Urinary bladder (tissue), 4 donors: Measurements from ENCODE around the gene ZNF185. TPM values are rescaled to one million over a fixed set of nuclear protein-coding genes. Genes with fewer than 3 reads are reported as not detected.

Source experiments
- DNase-seq: peaks from one replicate; pipeline ENCODE4 v3.0.0-alpha.2; 2015; ENCODE audit errors: extremely low spot score
- H3K27ac ChIP-seq: one replicate; pipeline ENCODE4 v1.5.1; 2013; ENCODE audit warnings: low read depth, mild to moderate bottlenecking, moderate library complexity
- H3K36me3 ChIP-seq: one replicate; pipeline ENCODE4 v1.6.1; 2013; ENCODE audit warnings: mild to moderate bottlenecking, moderate library complexity; ENCODE audit not compliant: insufficient read depth
- H3K4me1 ChIP-seq: one replicate; pipeline ENCODE4 v1.6.1; 2013; ENCODE audit warnings: mild to moderate bottlenecking, moderate library complexity; ENCODE audit not compliant: insufficient read depth
- H3K4me3 ChIP-seq: one replicate; pipeline ENCODE4 v1.5.1; 2013; ENCODE audit warnings: low read depth, low read length
- WGBS: extraction: QIAGEN DNeasy Blood & Tissue Kit; methylation state at CpG from one replicate; pipeline ENCODE4 v1.1.7; 2013; 5-methylcytosine and 5-hydroxymethylcytosine counted together
- polyA plus RNA-seq: library from polyadenylated mRNA; stranded (reverse); fragments of 200-250 nt; gene quantifications from one replicate; pipeline ENCODE4 v1.2.3, GENCODE V29; 2013
- total RNA-seq: library from RNA; depleted of rRNA; stranded (reverse); fragments of >200 nt; gene quantifications from one replicate; pipeline ENCODE4 v1.2.3, GENCODE V29; 2014
- donor health status: healthy with polysubstance abuse.
- donor health status: healthy.

Gene ZNF185
- total and polyA plus RNA-seq, 2 donors = 5.3 to 9.7 TPM

GRCh38 chrX:152915541-152916241, 17.8 kb downstream of the ZNF185 start:
- 39% methylated on average over 13 of the region's 13 CpGs for WGBS
- Histone ChIP-seq H3K4me3 (no peak overlapping the region), H3K27ac (no peak overlapping the region), H3K36me3 (no peaks in the 10 kb centered on the region), H3K4me1 (no peaks in the 10 kb centered on the region)
- no peak for DNase-seq

- Histone ChIP-seq H3K4me3 (no peak overlapping the region), H3K4me1 (no peaks in the 10 kb centered on the region), H3K36me3 (no peaks in the 10 kb centered on the region), H3K27ac (no peak overlapping the region)
- WGBS = 78% methylated on average over 21 of the region's 21 CpGs
- no peak for DNase-seq
Measured at GRCh38 chrX:152917656-152918579, 20.1 kb downstream of the ZNF185 start.

GRCh38 chrX:152918707-152919106, 20.8 kb downstream of the ZNF185 start:
- 78% methylated on average over 7 of the region's 7 CpGs for WGBS
- no peak overlapping the region for H3K27ac ChIP-seq
- DNase-seq = no peak
- no peaks in the 10 kb centered on the region for H3K4me1 ChIP-seq
- H3K36me3 ChIP-seq = no peaks in the 10 kb centered on the region
- H3K4me3 ChIP-seq = no peak overlapping the region

GRCh38 chrX:152923599-152923998, 25.7 kb downstream of the ZNF185 start:
- Histone ChIP-seq H3K4me3 (no peak overlapping the region), H3K4me1 (no peaks in the 10 kb centered on the region), H3K27ac (no peak overlapping the region), H3K36me3 (no peaks in the 10 kb centered on the region)
- WGBS = 86% methylated on average over 10 of the region's 10 CpGs
- DNase-seq = no peak

GRCh38 chrX:152925835-152926234, 28.0 kb downstream of the ZNF185 start:
- H3K27ac ChIP-seq = no peak overlapping the region
- no peaks in the 10 kb centered on the region for H3K36me3 ChIP-seq
- DNase-seq = no peak
- H3K4me3 ChIP-seq = no peak overlapping the region
- 78% methylated on average over 5 of the region's 5 CpGs for WGBS
- no peaks in the 10 kb centered on the region for H3K4me1 ChIP-seq

GRCh38 chrX:152926279-152926678, 28.4 kb downstream of the ZNF185 start:
- Histone ChIP-seq H3K4me1 (no peaks in the 10 kb centered on the region), H3K27ac (no peak overlapping the region), H3K4me3 (no peak overlapping the region), H3K36me3 (no peaks in the 10 kb centered on the region)
- WGBS = 9% methylated on average over 8 of the region's 8 CpGs
- no peak for DNase-seq

GRCh38 chrX:152926923-152927322, 29.1 kb downstream of the ZNF185 start:
- Histone ChIP-seq H3K36me3 (no peaks in the 10 kb centered on the region), H3K4me3 (no peak overlapping the region), H3K4me1 (no peaks in the 10 kb centered on the region), H3K27ac (no peak overlapping the region)
- no peak for DNase-seq
- WGBS = 77% methylated on average over 11 of the region's 11 CpGs

GRCh38 chrX:152927858-152928760, 30.2 kb downstream of the ZNF185 start:
- 92% methylated on average over 18 of the region's 18 CpGs for WGBS
- H3K36me3 ChIP-seq = no peaks in the 10 kb centered on the region
- no peak overlapping the region for H3K4me3 ChIP-seq
- H3K4me1 ChIP-seq = no peaks in the 10 kb centered on the region
- no peak overlapping the region for H3K27ac ChIP-seq
- DNase-seq = no peak

- WGBS = 90% methylated on average over 10 of the region's 10 CpGs
- Histone ChIP-seq H3K27ac (no peak overlapping the region), H3K4me1 (no peaks in the 10 kb centered on the region), H3K4me3 (no peak overlapping the region), H3K36me3 (no peaks in the 10 kb centered on the region)
- no peak for DNase-seq
Measured at GRCh38 chrX:152928761-152929400, 31.0 kb downstream of the ZNF185 start.

GRCh38 chrX:152929898-152930297, 32.0 kb downstream of the ZNF185 start:
- no peaks in the 10 kb centered on the region for H3K36me3 ChIP-seq
- no peak overlapping the region for H3K4me3 ChIP-seq
- no peaks in the 10 kb centered on the region for H3K4me1 ChIP-seq
- no peak for DNase-seq
- WGBS = 91% methylated on average over 4 of the region's 4 CpGs
- no peak overlapping the region for H3K27ac ChIP-seq

- H3K4me3 ChIP-seq = no peak overlapping the region
- H3K36me3 ChIP-seq = no peaks in the 10 kb centered on the region
- no peak for DNase-seq
- 94% methylated on average over 4 of the region's 4 CpGs for WGBS
- no peak overlapping the region for H3K27ac ChIP-seq
- no peaks in the 10 kb centered on the region for H3K4me1 ChIP-seq
Measured at GRCh38 chrX:152930516-152930915, 32.6 kb downstream of the ZNF185 start.

- Histone ChIP-seq H3K36me3 (no peaks in the 10 kb centered on the region), H3K27ac (no peak overlapping the region), H3K4me3 (no peak overlapping the region), H3K4me1 (no peaks in the 10 kb centered on the region)
- DNase-seq = no peak
- WGBS = 90% methylated on average over 6 of the region's 6 CpGs
Measured at GRCh38 chrX:152932144-152932543, 34.3 kb downstream of the ZNF185 start.

GRCh38 chrX:152932598-152933175, 34.8 kb downstream of the ZNF185 start:
- Histone ChIP-seq H3K4me3 (no peak overlapping the region), H3K36me3 (no peaks in the 10 kb centered on the region), H3K27ac (no peak overlapping the region), H3K4me1 (no peaks in the 10 kb centered on the region)
- WGBS = 92% methylated on average over 8 of the region's 8 CpGs
- no peak for DNase-seq
